Measurements from ENCODE around the gene AP1G1.
"Not testable (repeated sequence)": the region's sequence is repeated elsewhere in the genome, so short reads cannot be mapped to it uniquely, and the experiment has no call there.

- TF ChIP-seq CTCF (conservative IDR thresholded peaks at IDR 0.05; ENCODE audit: low read depth, low read length); EZH2 (IDR thresholded peaks at IDR 0.05; ENCODE audit: borderline replicate concordance, low read depth, low read length, poor library complexity, severe bottlenecking): not testable (repeated sequence)
Observed at GRCh38 chr16:71684280-71684679, 124.4 kb downstream of the AP1G1 start.

Data from A673 (cell line).